GM12874 (cell line): Measurements from ENCODE around the gene SDK1.

Experiments
- CTCF ChIP-seq: IDR thresholded peaks from 2 replicates; pipeline ENCODE4 v1.5.1; 2011; ENCODE audit warnings: low read depth, mild to moderate bottlenecking, control low read depth, low read length, moderate library complexity; ENCODE audit not compliant: insufficient read depth

The SDK1 gene

GRCh38 chr7:4103352-4104091 is 802.5 kb downstream of the SDK1 start:
- TF ChIP-seq CTCF, result no peak

GRCh38 chr7:4107839-4108238 is 806.8 kb downstream of the SDK1 start:
- no peak for TF ChIP-seq CTCF

- TF ChIP-seq CTCF, result no peak
Observed at GRCh38 chr7:4108951-4109350, 807.9 kb downstream of the SDK1 start.

GRCh38 chr7:4109481-4110110 is 808.5 kb downstream of the SDK1 start:
- no peak for TF ChIP-seq CTCF

- TF ChIP-seq CTCF, result no peak
Observed at GRCh38 chr7:4110438-4110837, 809.4 kb downstream of the SDK1 start.

- no peak for TF ChIP-seq CTCF
Observed at GRCh38 chr7:4111166-4111565, 810.1 kb downstream of the SDK1 start.

GRCh38 chr7:4113271-4113670 is 812.2 kb downstream of the SDK1 start:
- no peak for TF ChIP-seq CTCF
